ENCODE measurements around the gene MMP28.

DNA sequence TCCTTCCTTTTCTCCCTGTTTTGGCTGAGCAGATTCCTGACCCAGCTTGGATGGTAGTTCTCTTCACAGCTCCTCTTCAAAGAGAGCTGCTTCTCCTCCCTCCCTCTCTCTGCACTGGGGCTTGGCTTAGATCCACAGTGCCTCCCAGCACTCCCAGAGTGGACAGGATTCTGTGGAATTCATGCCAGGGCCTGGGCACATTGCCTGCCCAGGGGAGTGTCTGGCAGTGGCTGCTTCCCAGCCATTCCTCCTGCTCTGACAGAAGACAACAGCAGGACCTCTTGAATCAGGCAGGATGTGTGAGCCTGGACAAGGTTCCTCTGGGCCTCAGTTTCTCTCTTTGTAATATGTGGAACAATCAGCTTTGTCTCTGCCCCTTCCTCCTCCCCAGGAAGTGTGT, 4.5 kb upstream of the MMP28 start:
- TF ChIP-seq, protein P1, sequence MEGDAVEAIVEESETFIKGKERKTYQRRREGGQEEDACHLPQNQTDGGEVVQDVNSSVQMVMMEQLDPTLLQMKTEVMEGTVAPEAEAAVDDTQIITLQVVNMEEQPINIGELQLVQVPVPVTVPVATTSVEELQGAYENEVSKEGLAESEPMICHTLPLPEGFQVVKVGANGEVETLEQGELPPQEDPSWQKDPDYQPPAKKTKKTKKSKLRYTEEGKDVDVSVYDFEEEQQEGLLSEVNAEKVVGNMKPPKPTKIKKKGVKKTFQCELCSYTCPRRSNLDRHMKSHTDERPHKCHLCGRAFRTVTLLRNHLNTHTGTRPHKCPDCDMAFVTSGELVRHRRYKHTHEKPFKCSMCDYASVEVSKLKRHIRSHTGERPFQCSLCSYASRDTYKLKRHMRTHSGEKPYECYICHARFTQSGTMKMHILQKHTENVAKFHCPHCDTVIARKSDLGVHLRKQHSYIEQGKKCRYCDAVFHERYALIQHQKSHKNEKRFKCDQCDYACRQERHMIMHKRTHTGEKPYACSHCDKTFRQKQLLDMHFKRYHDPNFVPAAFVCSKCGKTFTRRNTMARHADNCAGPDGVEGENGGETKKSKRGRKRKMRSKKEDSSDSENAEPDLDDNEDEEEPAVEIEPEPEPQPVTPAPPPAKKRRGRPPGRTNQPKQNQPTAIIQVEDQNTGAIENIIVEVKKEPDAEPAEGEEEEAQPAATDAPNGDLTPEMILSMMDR (IDR thresholded peaks at IDR 0.05) = no peak
- TF ChIP-seq POLR2A (IDR thresholded peaks at IDR 0.05) = no peak
